ENCODE results near the gene NLRC4. TPM values are rescaled to one million over a fixed set of nuclear protein-coding genes. Genes with fewer than 3 reads are reported as not detected.
A peak's percentile ranks its signal among the peaks of the same experiment; 100 is the strongest.
"Not testable (repeated sequence)": the region's sequence is repeated elsewhere in the genome, so short reads cannot be mapped to it uniquely, and the experiment has no call there.

The NLRC4 gene
- total RNA-seq, 1 donor from 2014 or later = not detected

DNA sequence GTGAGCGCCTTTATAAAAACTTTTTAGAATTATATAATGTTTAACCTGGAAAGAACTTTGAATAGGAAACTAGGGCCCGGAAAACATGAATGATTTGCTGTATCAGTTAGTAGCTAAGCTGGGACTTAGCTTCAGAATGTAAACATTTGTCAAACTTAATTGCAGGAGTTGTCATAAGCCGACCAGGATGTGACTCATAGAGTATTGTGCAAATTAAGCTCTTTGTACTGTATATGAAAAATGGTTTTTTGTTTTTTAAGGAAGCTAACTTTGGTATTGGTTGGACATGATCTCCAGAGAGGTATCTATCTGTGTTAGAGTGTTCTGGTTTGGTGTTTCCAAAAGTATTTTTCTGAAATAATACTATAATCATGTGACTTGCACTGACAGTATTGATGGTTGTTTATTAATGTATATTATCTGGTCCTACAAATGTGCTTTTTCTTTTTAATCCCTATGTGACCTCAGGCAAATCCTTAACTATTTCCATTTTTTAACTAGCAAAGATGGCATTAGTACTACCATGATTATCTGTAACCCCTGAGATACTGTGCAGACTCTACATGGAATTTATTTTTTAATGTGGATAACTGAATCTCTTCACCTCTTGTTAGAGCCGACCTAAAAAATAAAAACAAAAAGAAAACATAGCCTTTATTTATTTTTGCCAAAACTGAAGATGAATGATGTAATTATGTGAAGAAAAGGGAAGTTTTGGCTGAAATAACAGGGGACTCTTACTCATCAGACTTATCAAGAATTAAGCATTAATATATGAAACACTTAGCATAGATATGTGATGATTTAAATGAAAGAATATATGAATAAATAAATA lies 24.7 kb upstream of the NLRC4 start:
- peaks cover 5% of the 10 kb centered on the region for H3K36me3 Mint-ChIP-seq (ENCODE audit: low read depth)
- H3K9me3 Mint-ChIP-seq (ENCODE audit: low read depth) = no peaks in the 10 kb centered on the region
- no peak for DNase-seq (ENCODE audit: low spot score)
- TF ChIP-seq, protein P1, sequence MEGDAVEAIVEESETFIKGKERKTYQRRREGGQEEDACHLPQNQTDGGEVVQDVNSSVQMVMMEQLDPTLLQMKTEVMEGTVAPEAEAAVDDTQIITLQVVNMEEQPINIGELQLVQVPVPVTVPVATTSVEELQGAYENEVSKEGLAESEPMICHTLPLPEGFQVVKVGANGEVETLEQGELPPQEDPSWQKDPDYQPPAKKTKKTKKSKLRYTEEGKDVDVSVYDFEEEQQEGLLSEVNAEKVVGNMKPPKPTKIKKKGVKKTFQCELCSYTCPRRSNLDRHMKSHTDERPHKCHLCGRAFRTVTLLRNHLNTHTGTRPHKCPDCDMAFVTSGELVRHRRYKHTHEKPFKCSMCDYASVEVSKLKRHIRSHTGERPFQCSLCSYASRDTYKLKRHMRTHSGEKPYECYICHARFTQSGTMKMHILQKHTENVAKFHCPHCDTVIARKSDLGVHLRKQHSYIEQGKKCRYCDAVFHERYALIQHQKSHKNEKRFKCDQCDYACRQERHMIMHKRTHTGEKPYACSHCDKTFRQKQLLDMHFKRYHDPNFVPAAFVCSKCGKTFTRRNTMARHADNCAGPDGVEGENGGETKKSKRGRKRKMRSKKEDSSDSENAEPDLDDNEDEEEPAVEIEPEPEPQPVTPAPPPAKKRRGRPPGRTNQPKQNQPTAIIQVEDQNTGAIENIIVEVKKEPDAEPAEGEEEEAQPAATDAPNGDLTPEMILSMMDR (IDR thresholded peaks at IDR 0.05) = no peak
- peaks cover 35% of the 10 kb centered on the region for H3K4me1 Mint-ChIP-seq (ENCODE audit: low read depth)
- no peak overlapping the region for H3K4me3 Mint-ChIP-seq (ENCODE audit: unreplicated experiment)
- H3K27ac Mint-ChIP-seq (ENCODE audit: unreplicated experiment) = peak overlapping the region; percentile 83
- no peaks in the 10 kb centered on the region for H3K27me3 Mint-ChIP-seq (ENCODE audit: low read depth)

- Mint-ChIP-seq H3K27ac (ENCODE audit: unreplicated experiment) (no peak overlapping the region), H3K36me3 (ENCODE audit: low read depth) (peaks cover 9% of the 10 kb centered on the region), H3K27me3 (ENCODE audit: low read depth) (no peaks in the 10 kb centered on the region), H3K4me3 (ENCODE audit: unreplicated experiment) (no peak overlapping the region), H3K9me3 (ENCODE audit: low read depth) (no peaks in the 10 kb centered on the region), H3K4me1 (ENCODE audit: low read depth) (peaks cover 39% of the 10 kb centered on the region)
- TF ChIP-seq, protein P1 (IDR thresholded peaks at IDR 0.05) = no peak
- DNase-seq (ENCODE audit: low spot score) = no peak
These were observed 19.6 kb upstream of the NLRC4 start for GRCh38 chr2:32284321-32284720.

DNA sequence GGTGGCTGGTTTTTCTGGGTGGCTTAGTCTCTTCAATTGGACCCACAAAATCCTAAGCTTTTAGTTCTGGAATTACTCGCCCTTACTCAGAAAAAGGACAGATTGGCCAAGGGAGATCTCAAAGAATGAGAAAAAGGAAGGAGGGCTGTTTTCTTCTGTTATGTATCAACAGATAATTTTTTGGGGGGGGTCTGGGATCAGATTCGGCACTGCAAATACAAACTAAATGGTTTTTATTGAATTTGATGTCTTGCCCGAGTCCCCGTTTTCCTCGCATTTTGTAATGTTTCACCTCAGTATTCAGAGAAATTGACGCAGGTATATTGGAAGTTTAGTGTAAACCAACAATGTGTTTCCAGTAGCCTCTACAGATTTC lies 13.8 kb upstream of the NLRC4 start:
- Mint-ChIP-seq H3K4me3 (ENCODE audit: unreplicated experiment) (peak overlapping the region; percentile 87), H3K4me1 (ENCODE audit: low read depth) (peaks cover 31% of the 10 kb centered on the region), H3K9me3 (ENCODE audit: low read depth) (no peaks in the 10 kb centered on the region), H3K27me3 (ENCODE audit: low read depth) (no peaks in the 10 kb centered on the region), H3K27ac (ENCODE audit: unreplicated experiment) (peak overlapping the region; percentile 98), H3K36me3 (ENCODE audit: low read depth) (peaks cover 6% of the 10 kb centered on the region)
- no peak for DNase-seq (ENCODE audit: low spot score)
- TF ChIP-seq, protein P1 (IDR thresholded peaks at IDR 0.05) = no peak

DNA sequence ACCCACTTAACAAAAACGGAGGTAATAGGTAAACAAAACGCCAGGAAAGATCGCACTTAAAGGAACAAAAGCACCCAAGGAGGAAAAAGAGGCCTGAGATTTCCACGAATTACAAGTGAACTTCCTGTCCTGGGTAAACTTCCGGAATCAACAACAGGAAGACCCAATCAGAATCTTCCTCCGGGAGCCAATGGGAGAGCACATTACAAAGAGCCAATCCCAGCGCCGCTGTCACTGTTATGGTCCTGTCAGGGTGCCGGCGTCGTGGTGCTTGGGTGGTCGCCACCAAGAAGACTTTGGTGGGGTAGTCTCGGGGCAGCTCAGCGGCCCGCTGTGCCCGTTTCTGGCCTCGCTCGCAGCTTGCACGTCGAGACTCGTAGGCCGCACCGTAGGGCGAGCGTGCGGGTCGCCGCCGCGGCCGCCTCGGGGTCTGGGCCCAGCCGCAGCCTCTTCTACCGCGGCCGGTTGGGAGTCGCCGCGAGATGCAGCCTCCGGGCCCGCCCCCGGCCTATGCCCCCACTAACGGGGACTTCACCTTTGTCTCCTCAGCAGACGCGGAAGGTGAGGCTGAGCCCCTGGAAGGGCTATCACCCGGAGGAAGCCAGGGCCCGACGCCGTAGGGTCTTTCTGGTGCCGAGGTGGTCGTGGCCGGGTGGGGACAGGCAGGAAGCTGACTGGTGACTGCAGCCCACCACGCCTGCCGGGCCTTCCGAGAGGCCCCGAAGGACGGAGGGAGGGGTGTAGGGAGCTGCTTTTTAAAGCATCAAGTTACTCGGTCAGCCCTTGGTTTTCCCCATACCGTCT lies 13.2 kb upstream of the NLRC4 start, which contains the start of gene YIPF4:
Gene YIPF4 (plus strand): TSS at position 231 of the 804 bp plus-strand sequence. CDS start 252 bp downstream, at position 483.
- peaks cover 26% of the 10 kb centered on the region for H3K4me1 Mint-ChIP-seq (ENCODE audit: low read depth)
- DNase-seq (ENCODE audit: low spot score) = no peak
- peak within 1 kb of the TSS; percentile 98 for H3K27ac Mint-ChIP-seq (ENCODE audit: unreplicated experiment)
- peaks cover 3% of the 10 kb centered on the region for H3K36me3 Mint-ChIP-seq (ENCODE audit: low read depth)
- no peaks in the 10 kb centered on the region for H3K9me3 Mint-ChIP-seq (ENCODE audit: low read depth)
- TF ChIP-seq, protein P1 (IDR thresholded peaks at IDR 0.05) = no peak
- H3K4me3 Mint-ChIP-seq (ENCODE audit: unreplicated experiment) = peak within 1 kb of the TSS; percentile 87
- H3K27me3 Mint-ChIP-seq (ENCODE audit: low read depth) = no peaks in the 10 kb centered on the region

- Mint-ChIP-seq H3K4me1 (ENCODE audit: low read depth) (peaks cover 26% of the 10 kb centered on the region), H3K36me3 (ENCODE audit: low read depth) (peaks cover 3% of the 10 kb centered on the region), H3K9me3 (ENCODE audit: low read depth) (no peaks in the 10 kb centered on the region), H3K27me3 (ENCODE audit: low read depth) (no peaks in the 10 kb centered on the region), H3K4me3 (ENCODE audit: unreplicated experiment) (peak overlapping the region; percentile 87), H3K27ac (ENCODE audit: unreplicated experiment) (peak overlapping the region; percentile 98)
- TF ChIP-seq, protein P1 (IDR thresholded peaks at IDR 0.05) = no peak
- DNase-seq (ENCODE audit: low spot score) = no peak
These were observed 12.6 kb upstream of the NLRC4 start for GRCh38 chr2:32277363-32277673.

GRCh38 chr2:32275790-32276189 lies 11.1 kb upstream of the NLRC4 start:
- not testable (repeated sequence) for H3K27ac Mint-ChIP-seq (ENCODE audit: unreplicated experiment); H3K9me3 Mint-ChIP-seq (ENCODE audit: low read depth); DNase-seq (ENCODE audit: low spot score); H3K36me3 Mint-ChIP-seq (ENCODE audit: low read depth); H3K4me3 Mint-ChIP-seq (ENCODE audit: unreplicated experiment); H3K27me3 Mint-ChIP-seq (ENCODE audit: low read depth)
- H3K4me1 Mint-ChIP-seq (ENCODE audit: low read depth) = peaks cover 20% of the 10 kb centered on the region
